IMR-90 (cell line): Measurements from ENCODE around the gene TNIP2. TPM values are rescaled to one million over a fixed set of nuclear protein-coding genes. Genes with fewer than 3 reads are reported as not detected.

ENCODE experiments used
- ATAC-seq: fragments of 200-7000 bp; cut with Tn5 transposase; 2 replicates; pipeline ENCODE4 v1.9.1; 2020; ENCODE audit warnings: low read depth, mild to moderate bottlenecking, moderate library complexity
- BruUV-seq: library from RNA; stranded (reverse); fragments of 400-500 nt; replicated peaks from 2 replicates; lab custom pipeline; 2021; lab: Mats Ljungman, UMichigan
- CTCF ChIA-PET: fragments of 300-600 bp; formaldehyde crosslinking; extraction: SDS; loops from one replicate; lab custom pipeline; 2021; ENCODE audit warnings: antibody characterized with exemption; lab: Yijun Ruan, JAX
- POLR2A ChIA-PET: fragments of 300-600 bp; sonication (Branson Sonifier 250); formaldehyde crosslinking; loops from one replicate; lab custom pipeline; 2022; ENCODE audit warnings: antibody characterized with exemption; ENCODE audit not compliant: unreplicated experiment; lab: Charles Lee
- DNase-seq: peaks from one replicate; pipeline ENCODE4 v3.0.0; 2013
- H2AFZ ChIP-seq: replicated peaks from 2 replicates; pipeline ENCODE3; 2013; ENCODE audit warnings: low read length, mild to moderate bottlenecking; ENCODE audit not compliant: poor library complexity
- H2AK5ac ChIP-seq: 2 replicates; pipeline ENCODE4 v1.6.1; 2013; ENCODE audit warnings: low read depth, low read length, inconsistent platforms
- H2AK9ac ChIP-seq: replicated peaks from 2 replicates; pipeline ENCODE3; 2013; ENCODE audit warnings: mild to moderate bottlenecking, low read depth, low read length, moderate library complexity; ENCODE audit not compliant: poor library complexity
- H2BK120ac ChIP-seq: 2 replicates; pipeline ENCODE4 v1.6.1; 2013; ENCODE audit warnings: low read depth, low read length, inconsistent platforms
- H2BK15ac ChIP-seq: 3 replicates; pipeline ENCODE4 v1.6.1; 2013; ENCODE audit warnings: low read depth, low read length, inconsistent platforms
- H2BK20ac ChIP-seq: 2 replicates; pipeline ENCODE4 v1.6.1; 2013; ENCODE audit warnings: low read depth, mild to moderate bottlenecking, inconsistent platforms, low read length, moderate library complexity
- H2BK5ac ChIP-seq: 2 replicates; pipeline ENCODE4 v1.6.1; 2013; ENCODE audit warnings: mild to moderate bottlenecking, low read depth, low read length, inconsistent platforms; ENCODE audit not compliant: poor library complexity, severe bottlenecking
- H3K14ac ChIP-seq: replicated peaks from 2 replicates; pipeline ENCODE4 v1.6.1; 2013; ENCODE audit warnings: low read depth, low read length, inconsistent platforms
- H3K18ac ChIP-seq: 2 replicates; pipeline ENCODE4 v1.6.1; 2013; ENCODE audit warnings: low read depth, low read length, control low read depth
- H3K23ac ChIP-seq: 2 replicates; pipeline ENCODE4 v1.6.1; 2013; ENCODE audit warnings: low read depth, low read length, inconsistent platforms
- H3K27ac ChIP-seq: 2 replicates; pipeline ENCODE4 v1.5.1; 2013; ENCODE audit warnings: mild to moderate bottlenecking, control low read depth, low read length; ENCODE audit not compliant: insufficient read depth
- H3K27me3 ChIP-seq: 2 replicates; pipeline ENCODE4 v1.6.1; 2013; ENCODE audit warnings: low read length; ENCODE audit not compliant: control insufficient read depth, insufficient read depth
- H3K36me3 ChIP-seq: 2 replicates; pipeline ENCODE4 v1.6.1; 2013; ENCODE audit warnings: low read length, mixed read lengths; ENCODE audit not compliant: control insufficient read depth, insufficient read depth
- H3K4ac ChIP-seq: 2 replicates; pipeline ENCODE4 v1.6.1; 2013; ENCODE audit warnings: low read depth, low read length, inconsistent platforms
- H3K4me1 ChIP-seq: 2 replicates; pipeline ENCODE4 v1.6.1; 2013; ENCODE audit warnings: low read length, mixed read lengths; ENCODE audit not compliant: control insufficient read depth, insufficient read depth
- H3K4me2 ChIP-seq: 2 replicates; pipeline ENCODE4 v1.6.1; 2013; ENCODE audit warnings: low read depth, mild to moderate bottlenecking, control low read depth, low read length, moderate library complexity
- H3K4me3 ChIP-seq: 2 replicates; pipeline ENCODE4 v1.5.1; 2013; ENCODE audit warnings: low read depth, mild to moderate bottlenecking, control low read depth, low read length, moderate library complexity; ENCODE audit not compliant: insufficient read depth
- H3K56ac ChIP-seq: 2 replicates; pipeline ENCODE4 v1.6.1; 2013; ENCODE audit warnings: low read length, inconsistent platforms; ENCODE audit not compliant: insufficient read depth; ENCODE audit errors: extremely low read depth
- H3K79me1 ChIP-seq, 2 experiments: 2 replicates each; pipeline ENCODE4 v1.6.1; 2013; ENCODE audit warnings: low read length in 2 of 2, inconsistent platforms in 1 of 2, low read depth in 1 of 2
- H3K9ac ChIP-seq: 2 replicates; pipeline ENCODE4 v1.6.1; 2013; ENCODE audit warnings: low read depth, low read length, control low read depth
- H3K9me1 ChIP-seq: 2 replicates; pipeline ENCODE4 v1.6.1; 2013; ENCODE audit warnings: low read length, inconsistent platforms; ENCODE audit not compliant: insufficient read depth
- H3K9me3 ChIP-seq: 2 replicates; pipeline ENCODE4 v1.6.1; 2013; ENCODE audit warnings: low read length; ENCODE audit not compliant: control insufficient read depth, insufficient read depth
- H4K20me1 ChIP-seq: 2 replicates; pipeline ENCODE4 v1.6.1; 2013; ENCODE audit warnings: low read length, inconsistent platforms; ENCODE audit not compliant: insufficient read depth
- H4K5ac ChIP-seq: 2 replicates; pipeline ENCODE4 v1.6.1; 2013; ENCODE audit warnings: mild to moderate bottlenecking, low read depth, low read length, control low read depth
- H4K8ac ChIP-seq, 2 experiments: 2 replicates each; pipeline ENCODE4 v1.6.1; 2013; ENCODE audit warnings: low read depth in 2 of 2, low read length in 2 of 2, control low read depth in 1 of 2, inconsistent platforms in 1 of 2
- H4K91ac ChIP-seq: 2 replicates; pipeline ENCODE4 v1.6.1; 2013; ENCODE audit warnings: low read depth, low read length, inconsistent platforms; ENCODE audit not compliant: insufficient read depth
- MAZ ChIP-seq: IDR thresholded peaks from 2 replicates; pipeline ENCODE4 v1.6.1; 2012; ENCODE audit warnings: low read depth, mild to moderate bottlenecking, low read length, improper control_type of control experiment, moderate library complexity, borderline replicate concordance
- SMC3 ChIP-seq: fragments of 150-350 bp; IDR thresholded peaks from 2 replicates; pipeline ENCODE4 v1.6.1; 2016; ENCODE audit warnings: low read depth, mild to moderate bottlenecking, antibody characterized with exemption, low read length, moderate library complexity
- WGBS, 2 experiments: methylation state at CpG; one replicate each; pipeline versions ENCODE4 v1.1.5 to v1.1.7; 2013; ENCODE audit warnings: missing lambda C conversion rate in 2 of 2; ENCODE audit not compliant: insufficient read length in 1 of 2; ENCODE audit errors: extremely low coverage in 2 of 2; 5-methylcytosine and 5-hydroxymethylcytosine counted together
- dilution Hi-C: fragments of 300-500 bp; cut with HindIII; formaldehyde crosslinking; loops from one replicate; pipeline ENCODE4 v1.14.3; 2018; ENCODE audit warnings: low sequenced_read_pairs; ENCODE audit not compliant: unreplicated experiment
- in situ Hi-C: fragments of 300-500 bp; cut with MboI; formaldehyde crosslinking; loops from 3 replicates; pipeline ENCODE4 v1.14.3; 2019; ENCODE audit warnings: low sequenced_read_pairs, inconsistent platforms, mixed read lengths
- intact Hi-C: fragments of 100-400 bp; cut with micrococcal nuclease; formaldehyde crosslinking; loops from 2 replicates; pipeline ENCODE4 v1.10.0; 2022
- polyA plus RNA-seq, 3 experiments: library from polyadenylated mRNA; depleted of rRNA; stranded (reverse); fragments of >200 nt; gene quantifications; 2 replicates each; pipeline ENCODE4 v1.2.3, GENCODE V29; 2012; ENCODE audit warnings: low replicate concordance in 1 of 3
- total RNA-seq: library from RNA; depleted of rRNA; stranded (reverse); fragments of >200 nt; gene quantifications from 2 replicates; pipeline ENCODE4 v1.2.3, GENCODE V29; 2012

TNIP2 gene
- total and polyA plus RNA-seq, 2 of the 4 experiments (the other 2 are of a cell fraction) = 33.3 to 38.5 TPM

GRCh38 chr4:2716236-2716635 lies 39.9 kb downstream of the TNIP2 start:
- Histone ChIP-seq H4K8ac (no peak overlapping the region), H3K9me3 (no peaks in the 10 kb centered on the region), H3K9ac (no peak overlapping the region), H3K4ac (no peak overlapping the region), H3K9me1 (peaks cover 11% of the 10 kb centered on the region), H3K27me3 (no peaks in the 10 kb centered on the region), H3K27ac (no peak overlapping the region), H3K18ac (no peak overlapping the region), H2AK5ac (no peak overlapping the region), H4K20me1 (peaks cover 9% of the 10 kb centered on the region), H3K36me3 (peaks cover 29% of the 10 kb centered on the region), H4K5ac (no peak overlapping the region), H4K91ac (no peak overlapping the region), H2AFZ (no peak overlapping the region), H3K14ac (no peak overlapping the region), H3K56ac (no peak overlapping the region), H2AK9ac (no peak overlapping the region), H3K4me2 (no peak overlapping the region), H2BK20ac (no peak overlapping the region), H2BK5ac (no peak overlapping the region), H3K4me1 (peaks cover 2% of the 10 kb centered on the region; the same call in 1 of the 2 replicates), H2BK15ac (no peak overlapping the region), H3K4me3 (no peak overlapping the region), H2BK120ac (no peak overlapping the region), H3K23ac (no peak overlapping the region), H3K79me1 (peaks cover 16 to 36% of the 10 kb centered on the region in 2 experiments)
- DNase-seq = no peak
- WGBS, 2 experiments = 90% methylated on average over 5 of the region's 8 CpGs; no CpG with 5 or more reads in 1 of the 2 experiments
- in situ Hi-C loops (no loop called here), intact Hi-C loops (no loop called here), dilution Hi-C loops (no loop called here)
- no peak for ATAC-seq
- TF ChIP-seq SMC3 = no peak
- TF ChIP-seq MAZ = no peak
- ChIA-PET CTCF (no interaction called here), POLR2A (no interaction called here)
- no TSS peak for BruUV-seq
